DMS153 treated with DMSO at 0.1 percent for 48 hours (cell line): ENCODE measurements around the gene DMBT1.

Source experiments
- DNase-seq: peaks from one replicate; lab custom pipeline; 2025; ENCODE audit not compliant: unreplicated experiment; lab: John Stamatoyannopoulos, UW

Gene DMBT1

GRCh38 chr10:122665946-122666345 is 105.4 kb downstream of the DMBT1 start:
- DNase-seq, result no peak

- DNase-seq, result no peak
Measured at GRCh38 chr10:122669045-122669444, 108.5 kb downstream of the DMBT1 start.

- DNase-seq, result no peak
Measured at GRCh38 chr10:122669842-122670241, 109.3 kb downstream of the DMBT1 start.

GRCh38 chr10:122671355-122671754 is 110.8 kb downstream of the DMBT1 start:
- DNase-seq, result no peak

- no peak for DNase-seq
Measured at GRCh38 chr10:122672655-122673054, 112.1 kb downstream of the DMBT1 start.

- DNase-seq, result no peak
Measured at GRCh38 chr10:122673269-122673668, 112.7 kb downstream of the DMBT1 start.

GRCh38 chr10:122673731-122674130 is 113.2 kb downstream of the DMBT1 start:
- no peak for DNase-seq

GRCh38 chr10:122674781-122675180 is 114.2 kb downstream of the DMBT1 start:
- no peak for DNase-seq

- DNase-seq, result no peak
Measured at GRCh38 chr10:122675278-122675677, 114.7 kb downstream of the DMBT1 start.

- no peak for DNase-seq
Measured at GRCh38 chr10:122678266-122678665, 117.7 kb downstream of the DMBT1 start.

GRCh38 chr10:122682522-122682921 is 122.0 kb downstream of the DMBT1 start:
- no peak for DNase-seq

GRCh38 chr10:122688293-122688989 is 127.9 kb downstream of the DMBT1 start:
- no peak for DNase-seq

- DNase-seq, result no peak
Measured at GRCh38 chr10:122689146-122689820, 128.7 kb downstream of the DMBT1 start.

- DNase-seq, result no peak
Measured at GRCh38 chr10:122692744-122693143, 132.2 kb downstream of the DMBT1 start.
